CD4-positive, alpha-beta T cell treated with Interleukin-4 for 1 hour (primary cell): ENCODE results near the gene SLC2A9.

ENCODE experiments used
- DNase-seq, 2 donors: peaks; one replicate each; pipeline ENCODE4 v3.0.0-alpha.2; 2020 to 2022

Gene SLC2A9

DNA sequence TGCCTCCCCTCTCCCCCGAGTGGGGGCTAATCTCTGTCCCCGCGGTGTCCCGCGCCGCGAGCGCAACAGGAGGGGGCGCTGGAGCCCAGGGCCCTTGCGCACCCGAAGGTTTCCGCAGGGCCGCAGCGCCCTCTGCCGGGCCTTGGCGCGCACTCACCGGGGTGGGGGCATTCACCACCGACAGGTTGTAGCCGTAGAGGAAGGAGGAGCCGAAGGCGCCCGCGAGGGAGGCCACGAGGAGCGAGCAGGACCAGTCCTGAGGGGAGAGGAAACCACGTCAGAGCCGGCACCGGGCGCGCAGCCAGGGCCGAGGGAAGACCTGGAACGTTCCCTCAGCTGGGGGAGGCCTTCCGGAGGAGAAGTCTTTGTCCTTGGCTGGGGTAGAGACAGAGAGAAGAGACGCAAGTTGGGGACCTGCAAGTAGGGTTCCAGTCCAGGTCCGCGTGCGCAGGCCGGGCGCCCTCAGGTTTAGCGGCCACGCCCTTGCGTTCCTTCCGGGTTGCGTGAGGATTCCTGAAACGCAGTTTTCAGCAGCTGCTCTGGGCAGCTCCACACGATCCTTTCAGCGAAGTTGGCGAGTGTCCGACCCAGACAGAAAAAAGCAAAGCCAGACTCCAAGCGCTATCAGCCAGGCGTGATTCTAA lies 2.4 kb downstream of the SLC2A9 start:
- peak; percentile 93 to 95 for DNase-seq

DNA sequence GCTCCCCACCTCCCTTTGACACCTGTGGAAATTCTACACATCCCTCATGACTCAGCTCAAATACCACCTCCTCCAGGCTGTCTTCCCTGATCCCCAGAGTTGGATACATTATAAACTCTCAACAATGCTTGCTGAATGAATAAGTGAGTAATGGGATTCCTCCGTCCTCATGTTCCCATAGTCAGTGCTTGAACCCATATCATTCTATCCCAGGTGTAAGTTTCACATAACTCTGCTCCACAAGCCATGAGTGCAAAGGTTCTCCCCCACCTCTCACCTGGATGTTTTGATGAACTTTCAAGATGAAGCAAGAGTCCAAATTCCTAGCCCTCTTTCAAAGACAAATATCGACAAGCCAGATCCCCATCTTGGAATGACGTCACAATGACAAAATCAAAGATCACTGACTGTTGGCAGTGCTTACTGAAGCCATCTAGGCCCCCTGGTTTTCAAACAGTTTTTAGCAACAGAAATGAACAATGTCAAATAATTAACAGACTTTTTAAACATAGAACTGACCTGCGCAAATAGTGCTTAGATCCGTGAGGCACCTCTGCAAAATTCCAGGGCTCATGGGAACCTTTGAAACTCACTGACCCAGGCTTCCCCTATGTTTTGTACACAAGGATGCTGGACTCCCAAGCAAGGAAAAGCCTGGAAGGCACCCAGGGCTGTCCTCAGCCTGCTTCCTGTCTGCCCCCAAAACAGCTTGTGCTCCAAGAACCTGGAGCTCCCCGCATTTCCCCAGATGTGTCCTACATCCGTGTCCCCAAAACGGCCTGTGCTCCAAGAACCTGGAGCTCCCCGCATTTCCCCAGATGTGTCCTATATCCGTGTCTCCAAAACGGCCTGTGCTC lies 4.0 kb downstream of the SLC2A9 start:
- DNase-seq = no peak

DNA sequence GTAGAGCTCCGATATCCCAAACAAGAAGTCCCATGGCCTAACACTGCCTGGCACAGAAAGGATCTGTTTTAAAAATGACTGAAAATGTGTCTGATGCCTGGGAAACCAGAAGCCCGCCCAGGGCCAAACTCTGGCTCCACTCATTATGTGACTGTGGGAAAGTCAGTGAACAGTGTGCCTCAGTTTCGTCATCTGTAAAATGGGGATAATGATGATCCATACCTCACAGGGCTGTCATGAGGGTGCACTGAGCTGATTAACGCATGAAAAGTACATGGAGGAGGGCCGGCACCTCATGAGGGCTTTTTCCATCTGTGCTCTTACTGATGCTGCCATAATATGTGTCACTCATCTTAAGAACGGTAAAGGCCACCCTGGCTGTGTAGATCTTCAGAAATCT lies 5.1 kb downstream of the SLC2A9 start:
- no peak for DNase-seq

DNA sequence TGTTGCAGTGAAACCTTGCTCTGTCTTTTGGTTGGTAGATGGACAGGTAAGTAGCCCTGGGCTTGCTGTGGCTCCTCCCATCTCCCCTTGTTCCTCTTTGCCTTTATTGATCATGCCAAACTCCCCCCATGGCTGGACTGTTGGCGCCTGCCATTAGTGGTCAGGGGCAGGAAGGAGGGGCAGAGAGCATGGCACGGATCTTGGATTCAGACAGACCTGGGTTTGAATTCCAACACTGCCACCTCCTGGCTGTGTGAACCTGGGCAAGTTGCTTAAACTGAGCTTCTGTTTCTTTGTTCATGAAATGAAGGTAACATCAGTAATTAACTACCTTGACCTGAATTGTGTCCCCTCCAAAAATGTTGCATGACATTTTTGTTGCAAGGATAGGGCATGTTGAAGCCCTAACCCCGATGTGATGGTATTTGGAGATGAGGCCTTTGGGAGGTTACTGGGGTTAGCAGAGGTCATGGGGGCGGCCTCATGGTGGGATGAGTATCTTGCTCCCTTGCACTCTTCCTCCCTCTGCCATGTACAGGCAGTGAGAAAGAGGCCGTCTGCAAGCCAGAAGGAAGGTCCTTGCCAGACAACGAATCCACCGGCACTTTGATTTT lies 6.0 kb downstream of the SLC2A9 start:
- no peak for DNase-seq

DNA sequence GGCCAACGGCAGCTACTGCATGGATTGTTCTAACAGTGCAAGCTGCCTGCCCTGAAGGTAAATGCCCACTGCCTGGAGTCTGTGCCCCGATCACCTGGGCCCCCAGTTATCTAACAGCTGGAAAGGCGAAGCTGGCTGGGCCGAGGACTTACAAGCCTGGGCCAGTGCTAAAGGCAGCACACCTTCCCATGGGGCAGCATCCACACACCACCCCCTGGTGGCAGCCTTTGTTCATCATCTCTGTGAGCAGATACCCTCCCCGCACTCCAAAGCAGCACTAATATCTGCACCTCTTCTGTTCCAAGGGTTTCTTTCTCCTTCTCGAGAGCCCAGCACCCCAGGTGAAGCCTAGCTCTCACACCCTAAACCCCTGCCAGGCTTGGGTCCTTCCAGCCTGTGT lies 7.6 kb downstream of the SLC2A9 start:
- DNase-seq = peak in 1 of 2 donors; percentile 15

DNA sequence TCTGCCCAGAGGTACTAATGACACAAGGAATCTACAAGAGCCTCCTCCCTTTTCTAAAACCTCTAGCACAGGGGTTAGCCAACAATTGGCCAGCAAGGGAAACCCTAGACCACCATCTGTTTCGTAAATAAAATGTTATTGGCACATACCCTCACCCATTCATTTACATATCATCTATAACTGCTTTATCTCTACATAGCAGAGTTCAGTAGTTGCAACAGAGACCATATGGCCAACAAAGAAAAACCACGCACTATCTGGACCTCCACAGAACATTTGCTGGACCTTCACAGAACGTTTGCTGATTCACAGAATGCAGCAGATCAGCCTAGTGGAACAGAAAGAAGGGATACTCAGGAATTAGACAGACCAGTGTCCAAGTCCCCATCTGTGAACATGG lies 9.4 kb downstream of the SLC2A9 start:
- DNase-seq = no peak

DNA sequence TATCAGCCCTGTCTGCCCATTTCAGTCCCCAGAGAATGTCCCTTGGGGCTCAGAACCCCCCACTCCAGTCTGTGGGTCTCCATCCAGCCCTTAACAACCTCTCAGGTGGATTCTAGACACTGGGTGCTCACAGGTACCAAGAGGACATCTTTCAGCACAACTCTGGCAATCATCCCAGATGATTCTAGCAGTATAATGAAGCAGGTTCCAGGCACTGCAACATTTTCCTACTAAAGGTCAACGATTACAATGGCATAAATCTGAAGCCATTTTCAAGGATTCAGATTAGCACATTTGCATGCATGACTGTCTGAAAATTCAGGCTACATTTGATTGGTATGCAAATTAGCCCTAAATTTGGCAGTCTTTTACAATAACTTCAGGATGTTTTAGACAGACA lies 10.0 kb downstream of the SLC2A9 start:
- no peak for DNase-seq

DNA sequence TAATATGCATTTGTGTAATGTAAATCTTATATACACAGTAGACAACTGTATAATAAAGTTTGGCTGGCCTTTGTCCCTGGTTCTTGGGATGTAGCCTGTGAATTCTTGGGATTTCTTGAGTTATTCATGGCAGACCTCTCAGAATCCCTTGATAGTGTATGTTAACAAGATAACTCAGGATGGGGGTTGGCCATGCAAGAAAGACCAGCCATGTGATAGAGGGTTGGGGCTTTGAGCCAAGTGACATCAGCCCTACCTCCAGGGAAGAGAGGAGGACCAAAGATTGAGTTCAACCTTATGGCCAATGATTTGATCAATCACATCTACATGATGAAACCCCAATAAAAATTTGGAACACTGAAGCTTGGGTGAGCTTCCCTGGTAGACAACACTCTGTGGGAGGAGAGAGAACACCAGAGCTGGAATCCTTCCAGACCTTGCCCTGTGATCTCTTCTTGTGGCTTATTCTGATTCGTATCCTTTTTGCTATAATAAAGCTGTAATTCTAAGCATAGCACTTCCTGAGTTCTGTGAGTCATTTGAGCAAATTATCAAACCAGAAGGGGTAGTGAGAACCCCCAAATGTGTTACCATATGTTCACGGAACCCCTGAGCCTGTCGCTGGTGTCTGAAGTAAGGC lies 11.3 kb downstream of the SLC2A9 start:
- no peak for DNase-seq

DNA sequence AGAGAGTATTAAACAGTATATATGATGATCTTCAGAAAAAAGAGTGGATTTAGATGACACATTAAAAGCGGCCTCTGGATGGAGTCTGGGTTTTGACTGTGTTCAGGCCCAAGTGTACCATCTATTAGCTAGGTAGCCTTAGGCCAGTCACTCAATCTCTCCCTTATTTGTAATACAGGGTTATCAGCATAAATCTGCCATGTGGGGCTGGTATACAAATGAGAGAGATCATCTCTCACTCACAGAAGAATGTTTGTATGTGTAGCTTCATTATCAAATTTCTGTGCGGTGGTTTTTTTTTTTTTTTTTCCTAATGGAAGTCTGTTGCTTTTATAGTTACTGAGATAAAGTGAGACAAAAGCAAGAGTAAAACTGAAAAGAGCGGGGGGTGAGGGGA lies 12.7 kb downstream of the SLC2A9 start:
- DNase-seq = no peak

DNA sequence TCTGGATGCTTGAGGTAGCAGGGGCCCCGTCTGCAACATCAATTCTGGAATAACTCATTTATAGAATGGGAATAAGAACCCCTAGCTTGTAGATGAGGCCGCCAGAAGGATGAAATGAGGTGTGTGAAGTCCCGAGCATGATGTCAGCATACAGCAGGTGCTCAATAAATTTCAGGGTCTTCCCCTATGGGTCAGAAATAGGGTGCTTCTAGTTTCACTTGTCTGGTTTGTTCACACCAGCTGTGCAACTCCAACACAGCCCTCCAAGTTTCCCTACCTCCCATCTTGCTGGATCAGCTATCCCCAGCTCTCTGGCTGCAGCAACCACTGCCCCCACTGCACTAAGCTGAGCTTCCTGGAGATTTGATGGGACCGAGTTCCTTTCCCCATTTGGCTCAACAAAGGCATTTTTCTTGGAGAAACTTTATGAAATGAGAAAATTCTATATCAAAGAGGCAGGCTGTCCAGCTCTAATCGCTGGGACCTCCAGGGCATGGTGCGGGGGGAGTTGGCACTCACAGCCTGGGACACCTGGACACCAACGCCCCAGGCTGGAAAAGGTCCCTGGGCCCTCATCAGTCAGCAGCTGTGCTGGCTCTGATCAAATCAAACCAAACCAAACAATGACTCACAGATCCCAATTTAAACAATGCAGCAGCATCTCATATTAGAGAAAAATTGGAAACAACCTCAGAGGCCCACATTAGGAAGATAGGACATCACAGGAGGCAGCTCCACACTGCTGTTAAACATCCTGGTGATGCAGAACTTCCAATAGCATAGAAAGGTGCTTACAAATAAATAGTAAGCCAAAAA lies 13.3 kb downstream of the SLC2A9 start:
- no peak for DNase-seq

DNA sequence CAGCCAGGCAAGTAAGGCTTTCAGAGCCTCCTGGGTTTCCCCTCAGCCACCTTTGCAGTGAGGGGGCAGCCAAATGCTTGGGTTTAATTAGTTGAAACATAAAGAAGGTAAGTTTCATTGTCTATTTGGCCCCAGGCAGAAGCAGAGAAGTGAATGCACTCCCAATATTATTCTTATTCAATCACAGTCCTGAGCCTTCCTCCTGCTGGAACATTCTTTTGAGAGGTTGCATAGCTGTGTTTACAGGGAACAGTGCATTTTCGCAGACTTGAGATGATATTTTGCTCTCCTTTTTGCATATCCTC lies 13.9 kb downstream of the SLC2A9 start:
- no peak for DNase-seq

DNA sequence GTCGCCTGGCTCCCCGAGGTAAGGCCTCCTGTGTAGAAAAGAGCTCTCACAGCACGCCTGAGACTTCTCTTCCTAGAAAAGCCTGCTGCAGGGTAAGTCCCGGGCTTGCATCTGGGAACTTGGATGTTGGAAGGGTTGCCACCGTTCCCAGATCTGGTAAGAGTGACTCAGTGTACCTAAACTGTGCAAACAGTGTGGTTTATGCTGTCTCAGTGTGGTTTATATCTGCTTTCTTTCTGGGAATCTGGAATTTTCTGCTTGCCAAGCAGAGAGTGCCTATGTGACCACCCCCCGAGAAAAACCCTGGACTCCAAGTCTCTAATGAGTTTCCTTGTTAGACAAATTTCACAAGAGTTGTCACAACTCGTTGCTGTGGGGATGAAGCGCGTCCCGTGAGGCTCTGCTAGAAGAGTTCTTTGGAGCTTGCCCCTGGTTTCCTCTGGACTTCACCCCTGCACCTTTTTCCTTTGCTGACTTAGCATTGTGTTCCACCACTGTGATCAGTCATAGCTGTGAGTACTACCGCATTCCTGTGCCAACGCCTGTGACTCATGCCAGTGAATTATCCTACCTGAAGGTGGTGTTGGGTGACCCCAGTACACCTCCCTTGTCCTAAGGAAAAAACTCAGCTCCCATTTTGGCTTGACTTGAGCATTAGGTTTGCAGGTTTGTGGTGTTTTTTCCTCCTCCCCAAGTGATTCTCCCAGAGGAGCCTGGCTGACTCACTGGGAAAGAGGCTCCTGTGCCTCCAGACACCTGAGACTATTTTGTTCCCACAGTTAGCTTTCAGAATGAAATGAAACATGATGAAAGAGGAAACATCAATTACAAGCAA lies 14.5 kb downstream of the SLC2A9 start:
- no peak for DNase-seq

DNA sequence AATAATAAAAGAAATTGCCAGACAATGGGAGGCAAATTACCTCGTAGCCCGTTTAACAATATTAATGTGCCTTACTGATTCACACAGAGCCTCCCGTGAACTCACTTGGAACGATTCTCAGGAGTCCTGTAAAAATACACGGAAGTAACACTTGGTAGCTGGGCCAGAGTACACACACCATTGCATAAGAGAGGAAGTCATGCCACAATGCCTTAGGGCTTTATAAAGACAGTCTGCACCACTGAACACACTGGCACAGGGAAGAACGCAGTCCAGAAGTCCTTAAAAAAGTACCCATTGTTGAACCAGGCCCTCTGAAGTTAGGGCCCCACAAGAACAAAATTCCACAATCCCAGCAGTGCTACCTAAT lies 15.1 kb downstream of the SLC2A9 start:
- peak in 1 of 2 donors; percentile 29 for DNase-seq

DNA sequence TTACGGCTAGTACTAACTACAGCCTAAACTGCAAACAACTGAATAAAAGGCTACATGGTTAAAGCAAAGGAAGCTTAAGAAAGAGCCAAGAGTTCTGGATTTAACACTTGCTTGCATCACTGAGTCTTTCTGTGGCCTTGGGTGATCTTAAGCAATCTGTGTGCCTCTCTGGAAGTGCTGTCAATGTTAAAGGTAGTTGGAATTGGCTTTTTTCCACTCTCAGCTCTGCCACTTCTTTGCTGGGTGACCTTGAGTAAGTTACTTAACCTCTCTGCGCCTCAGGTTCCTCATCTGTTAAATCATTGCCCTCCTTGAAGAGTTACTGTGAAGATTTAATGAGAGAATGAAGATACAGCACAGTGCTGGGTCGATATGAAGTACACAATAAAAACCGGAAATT lies 15.7 kb downstream of the SLC2A9 start:
- no peak for DNase-seq

DNA sequence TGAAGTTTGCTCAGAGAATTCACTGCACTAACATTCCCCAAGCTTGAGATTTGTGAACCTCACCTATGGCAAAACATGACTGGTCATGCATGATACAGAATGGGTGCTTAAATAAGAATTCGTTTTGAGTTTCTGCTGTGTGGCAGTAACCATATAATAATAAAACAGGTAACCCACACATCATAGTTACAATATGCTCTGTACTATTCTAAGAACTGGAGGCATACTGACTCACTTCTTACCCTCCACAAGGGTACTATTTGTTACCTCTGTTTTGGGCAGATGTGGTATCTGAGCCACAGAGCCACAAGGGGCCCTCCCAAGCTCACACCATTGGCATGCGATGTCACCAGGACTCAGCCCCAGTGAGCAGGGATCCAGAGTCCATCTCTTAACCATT lies 17.6 kb downstream of the SLC2A9 start:
- DNase-seq = no peak

DNA sequence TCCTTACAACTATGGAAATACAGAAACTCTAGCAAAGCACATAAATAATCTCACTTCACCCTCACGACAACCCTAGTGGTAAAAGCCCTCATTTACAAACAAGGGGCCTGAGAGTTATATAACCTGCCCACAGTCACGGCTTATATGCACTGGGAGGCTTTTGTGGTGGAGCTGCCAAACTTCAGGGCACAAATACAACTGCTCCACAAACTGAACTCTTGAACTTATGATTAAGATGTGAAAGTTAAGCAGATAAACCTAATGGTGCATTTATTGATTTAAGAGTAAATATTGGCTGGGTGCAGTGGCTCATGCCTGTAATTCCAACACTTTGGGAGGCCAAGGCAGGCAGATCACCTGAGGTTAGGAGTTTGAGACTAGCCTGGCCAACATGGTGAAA lies 19.0 kb downstream of the SLC2A9 start:
- DNase-seq = no peak

DNA sequence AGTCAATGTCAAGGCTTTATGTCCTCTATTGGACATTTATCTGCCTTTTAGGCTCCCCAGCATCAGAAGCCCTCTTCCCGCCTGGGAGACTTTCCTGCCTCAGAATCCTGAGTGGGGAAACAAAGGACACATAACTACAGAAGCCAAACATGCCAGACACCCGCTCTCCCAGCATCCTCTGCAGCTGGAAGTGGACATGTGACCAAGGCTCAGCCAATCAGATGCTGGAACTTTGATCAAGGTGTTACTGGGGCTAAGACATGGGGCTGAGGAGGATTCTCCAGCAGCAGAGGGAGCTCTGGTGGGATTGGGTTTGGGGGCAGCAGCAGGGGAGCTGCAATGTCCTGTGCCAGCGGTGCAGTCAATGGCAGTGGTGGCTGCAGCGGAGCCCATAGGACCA lies 19.5 kb downstream of the SLC2A9 start:
- no peak for DNase-seq

DNA sequence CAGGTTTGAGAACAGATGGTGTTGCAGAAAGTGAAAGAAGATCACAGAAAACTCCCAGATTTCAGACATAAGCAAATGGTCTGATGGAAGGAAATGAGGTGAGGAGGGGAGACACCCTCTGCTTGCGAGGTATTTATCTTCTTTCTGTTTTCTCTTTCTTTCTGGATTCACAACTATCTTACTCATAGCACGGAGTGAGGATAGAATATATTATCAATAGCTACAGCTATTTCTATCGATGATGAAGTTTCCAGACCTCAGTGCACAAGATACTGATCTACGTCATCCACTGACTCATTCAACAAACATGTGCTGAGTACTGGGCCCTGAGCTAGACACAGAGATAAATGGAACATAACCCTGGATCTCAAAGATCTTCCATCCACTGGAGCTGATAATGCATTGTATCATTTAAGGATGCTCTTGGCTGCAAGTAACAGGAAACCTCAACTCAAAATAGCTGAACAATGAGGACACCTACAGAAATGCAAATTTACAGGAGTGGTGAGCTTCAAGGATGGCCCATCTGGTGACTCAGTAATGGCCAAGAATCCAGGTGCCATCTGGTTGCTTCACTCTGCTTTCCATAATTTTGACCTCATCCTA lies 21.2 kb downstream of the SLC2A9 start:
- no peak for DNase-seq

DNA sequence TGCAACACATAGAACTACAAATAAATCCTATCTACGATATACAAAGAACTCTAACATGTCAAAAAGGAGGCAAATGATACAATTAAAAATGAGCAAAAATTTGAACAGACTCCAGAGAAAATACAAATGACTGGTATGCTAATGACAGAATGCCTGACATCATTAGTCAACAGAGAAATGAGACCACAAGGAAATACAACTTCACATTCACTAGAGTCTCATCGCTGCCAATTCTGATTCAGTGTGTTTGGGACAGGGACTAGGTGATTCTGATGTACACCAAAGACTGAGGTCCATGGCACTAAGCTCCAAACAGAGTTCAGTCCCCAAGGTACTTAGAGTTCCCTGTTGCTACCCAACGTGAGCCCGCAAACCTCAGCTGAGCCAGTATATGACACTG lies 23.4 kb downstream of the SLC2A9 start:
- no peak for DNase-seq

DNA sequence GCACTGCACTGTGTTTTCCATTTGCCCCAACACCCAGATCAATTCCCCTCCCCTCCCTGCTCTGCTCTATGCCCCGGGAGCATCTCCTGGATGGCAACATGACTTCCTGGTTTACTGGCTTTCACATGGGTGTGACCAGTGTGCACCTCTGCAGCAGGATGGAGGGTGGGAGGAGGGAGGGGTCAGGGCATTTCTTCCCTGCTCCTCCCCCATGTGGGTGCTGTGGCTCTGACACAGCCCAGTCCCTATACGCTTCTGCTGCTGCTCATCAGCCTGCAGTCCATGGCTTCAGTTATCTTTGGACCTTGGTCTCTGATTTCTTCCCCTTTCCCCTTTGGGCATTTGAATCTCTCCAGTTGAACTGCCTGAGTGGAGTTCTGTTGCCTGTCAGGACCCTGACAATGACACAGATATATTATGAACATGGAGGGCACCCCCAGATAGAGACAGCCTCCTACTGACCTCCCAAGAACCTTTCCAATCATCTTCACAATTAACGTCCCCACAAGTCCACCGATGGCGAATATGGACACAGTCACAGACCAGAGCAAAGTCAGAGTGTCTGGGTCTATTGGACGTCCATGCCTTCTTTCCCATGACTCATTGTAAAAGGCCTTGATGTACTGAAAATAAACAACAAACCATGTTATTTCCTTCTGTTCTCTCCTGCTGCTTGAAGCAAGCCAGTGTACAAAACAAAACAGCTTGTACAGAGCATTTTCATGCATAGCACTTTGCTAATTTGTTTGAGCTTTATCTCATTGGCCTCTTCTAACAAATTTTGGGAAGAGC lies 24.8 kb downstream of the SLC2A9 start:
- DNase-seq = no peak
